Fibroblast of lung (primary cell): ENCODE results near the gene ZNF710. TPM values are rescaled to one million over a fixed set of nuclear protein-coding genes. Genes with fewer than 3 reads are reported as not detected.

Source experiments
- DNase-seq, 2 donors: peaks; one replicate each; pipeline versions ENCODE4 v3.0.0 to v3.0.0-alpha.2; 2010; ENCODE audit warnings: low read depth in 2 of 2
- H2AFZ ChIP-seq: 2 replicates; pipeline ENCODE4 v1.5.1; 2012; ENCODE audit warnings: low read length, control low read depth, inconsistent platforms
- H3K27ac ChIP-seq: 2 replicates; pipeline ENCODE4 v1.5.1; 2011; ENCODE audit warnings: low read length, control low read depth; ENCODE audit not compliant: insufficient read depth
- H3K27me3 ChIP-seq: 2 replicates; pipeline ENCODE4 v1.5.1; 2011; ENCODE audit warnings: mild to moderate bottlenecking, low read length; ENCODE audit not compliant: control insufficient read depth, insufficient read depth
- H3K36me3 ChIP-seq: 2 replicates; pipeline ENCODE4 v1.5.1; 2011; ENCODE audit warnings: low read length; ENCODE audit not compliant: control insufficient read depth, insufficient read depth
- H3K4me1 ChIP-seq: 2 replicates; pipeline ENCODE4 v1.5.1; 2011; ENCODE audit warnings: low read length; ENCODE audit not compliant: control insufficient read depth, insufficient read depth; ENCODE audit errors: extremely low read depth
- H3K4me2 ChIP-seq: 2 replicates; pipeline ENCODE4 v1.5.1; 2011; ENCODE audit warnings: low read length, control low read depth; ENCODE audit not compliant: insufficient read depth; ENCODE audit errors: extremely low read depth
- H3K4me3 ChIP-seq, 4 experiments: fragments of 200-600 bp in 1 of 4; sonication (generic) in 1 of 4; replicated peaks in 1 of 4; 2 replicates each; pipeline ENCODE4 v1.5.1; 2011 to 2016; ENCODE audit warnings: low read length in 4 of 4, low read depth in 3 of 4, mild to moderate bottlenecking in 3 of 4, control low read depth in 2 of 4, inconsistent platforms in 1 of 4, mixed read lengths in 1 of 4; ENCODE audit not compliant: insufficient read depth in 1 of 4; ENCODE audit errors: control extremely low read depth in 1 of 4
- H3K79me2 ChIP-seq: 2 replicates; pipeline ENCODE4 v1.5.1; 2012; ENCODE audit warnings: mild to moderate bottlenecking, low read length, inconsistent platforms; ENCODE audit not compliant: control insufficient read depth, insufficient read depth
- H3K9ac ChIP-seq: 2 replicates; pipeline ENCODE4 v1.5.1; 2011; ENCODE audit warnings: mild to moderate bottlenecking, low read length, control low read depth; ENCODE audit not compliant: insufficient read depth
- H3K9me3 ChIP-seq: 2 replicates; pipeline ENCODE4 v1.5.1; 2012; ENCODE audit warnings: low read depth, low read length; ENCODE audit not compliant: control insufficient read depth, insufficient read depth
- H4K20me1 ChIP-seq: 2 replicates; pipeline ENCODE4 v1.5.1; 2011; ENCODE audit warnings: low read length; ENCODE audit not compliant: control insufficient read depth, insufficient read depth; ENCODE audit errors: extremely low read depth
- CTCF ChIP-seq, 2 donors: IDR thresholded peaks in 1 of 2; conservative IDR thresholded peaks in 1 of 2; 1 replicate in 1 of 2; 2 replicates in 1 of 2; pipeline ENCODE4 v1.5.1; 2011 to 2012; ENCODE audit warnings: low read length in 2 of 2, control low read depth in 1 of 2, inconsistent platforms in 1 of 2, low read depth in 1 of 2, mild to moderate bottlenecking in 1 of 2
- EZH2 ChIP-seq: IDR thresholded peaks from 2 replicates; pipeline ENCODE4 v1.5.1; 2012; ENCODE audit warnings: low read length, control low read depth, mild to moderate bottlenecking; ENCODE audit errors: missing control alignments
- polyA plus RNA-seq, 2 donors: library from polyadenylated mRNA; depleted of rRNA in 1 of 2; stranded (reverse) in 1 of 2; unstranded in 1 of 2; fragments of >200 nt; gene quantifications; 2 replicates each; pipeline ENCODE4 v1.2.1, GENCODE V29; 2011 to 2012; ENCODE audit warnings: missing spikeins in 1 of 2
- total RNA-seq: library from RNA; depleted of rRNA; stranded (reverse); fragments of >200 nt; gene quantifications from 2 replicates; pipeline ENCODE4 v1.2.1, GENCODE V29; 2014

Gene ZNF710
- total and polyA plus RNA-seq, 2 donors (not counting 1 experiment from before 2014, with no cell fraction given) = 2.1 to 9.4 TPM

- Histone ChIP-seq H3K4me2 (no peak overlapping the region), H4K20me1 (no peaks in the 10 kb centered on the region), H3K27ac (no peak overlapping the region), H3K9me3 (no peaks in the 10 kb centered on the region), H2AFZ (no peak overlapping the region), H3K36me3 (peaks cover 8% of the 10 kb centered on the region), H3K27me3 (no peaks in the 10 kb centered on the region), H3K4me1 (peaks cover 3% of the 10 kb centered on the region), H3K79me2 (no peaks in the 10 kb centered on the region), H3K4me3 (no peak overlapping the region), H3K9ac (no peak overlapping the region)
- TF ChIP-seq EZH2 = no peak
- no peak for TF ChIP-seq CTCF (conservative IDR thresholded peaks at IDR 0.05 in 1 of 2, IDR thresholded peaks at IDR 0.05 in 1 of 2; ENCODE audit: low read depth in 1 of 2, low read length in 2 of 2)
- no peak for DNase-seq
Observed at GRCh38 chr15:90082140-90082715, 81.1 kb downstream of the ZNF710 start.

GRCh38 chr15:90083419-90083818 is 82.3 kb downstream of the ZNF710 start:
- no peak for DNase-seq
- Histone ChIP-seq H2AFZ (no peak overlapping the region), H3K27ac (no peak overlapping the region), H3K27me3 (no peaks in the 10 kb centered on the region), H3K9me3 (no peaks in the 10 kb centered on the region), H3K4me2 (no peak overlapping the region), H3K4me3 (no peak overlapping the region), H3K79me2 (no peaks in the 10 kb centered on the region), H3K36me3 (peaks cover 7% of the 10 kb centered on the region), H4K20me1 (no peaks in the 10 kb centered on the region), H3K9ac (no peak overlapping the region), H3K4me1 (peaks cover 3% of the 10 kb centered on the region)
- TF ChIP-seq CTCF (conservative IDR thresholded peaks at IDR 0.05 in 1 of 2, IDR thresholded peaks at IDR 0.05 in 1 of 2; ENCODE audit: low read depth in 1 of 2, low read length in 2 of 2) = no peak
- TF ChIP-seq EZH2 = no peak

GRCh38 chr15:90083954-90084607 is 83.0 kb downstream of the ZNF710 start:
- Histone ChIP-seq H3K36me3 (peaks cover 7% of the 10 kb centered on the region), H4K20me1 (no peaks in the 10 kb centered on the region), H3K27me3 (no peaks in the 10 kb centered on the region), H2AFZ (no peak overlapping the region), H3K27ac (no peak overlapping the region), H3K79me2 (no peaks in the 10 kb centered on the region), H3K4me3 (no peak overlapping the region), H3K4me1 (peaks cover 3% of the 10 kb centered on the region), H3K4me2 (no peak overlapping the region), H3K9me3 (no peaks in the 10 kb centered on the region), H3K9ac (no peak overlapping the region)
- DNase-seq = no peak
- no peak for TF ChIP-seq EZH2
- no peak for TF ChIP-seq CTCF (conservative IDR thresholded peaks at IDR 0.05 in 1 of 2, IDR thresholded peaks at IDR 0.05 in 1 of 2; ENCODE audit: low read depth in 1 of 2, low read length in 2 of 2)
